Fibroblast of peridontal ligament (primary cell): ENCODE data around the gene AP1S1.
"Not testable (repeated sequence)": the region's sequence is repeated elsewhere in the genome, so short reads cannot be mapped to it uniquely, and the experiment has no call there.

ENCODE experiments used
- DNase-seq: peaks from one replicate; pipeline ENCODE4 v3.0.0-alpha.2; 2010; ENCODE audit errors: extremely low read depth

The AP1S1 gene

DNA sequence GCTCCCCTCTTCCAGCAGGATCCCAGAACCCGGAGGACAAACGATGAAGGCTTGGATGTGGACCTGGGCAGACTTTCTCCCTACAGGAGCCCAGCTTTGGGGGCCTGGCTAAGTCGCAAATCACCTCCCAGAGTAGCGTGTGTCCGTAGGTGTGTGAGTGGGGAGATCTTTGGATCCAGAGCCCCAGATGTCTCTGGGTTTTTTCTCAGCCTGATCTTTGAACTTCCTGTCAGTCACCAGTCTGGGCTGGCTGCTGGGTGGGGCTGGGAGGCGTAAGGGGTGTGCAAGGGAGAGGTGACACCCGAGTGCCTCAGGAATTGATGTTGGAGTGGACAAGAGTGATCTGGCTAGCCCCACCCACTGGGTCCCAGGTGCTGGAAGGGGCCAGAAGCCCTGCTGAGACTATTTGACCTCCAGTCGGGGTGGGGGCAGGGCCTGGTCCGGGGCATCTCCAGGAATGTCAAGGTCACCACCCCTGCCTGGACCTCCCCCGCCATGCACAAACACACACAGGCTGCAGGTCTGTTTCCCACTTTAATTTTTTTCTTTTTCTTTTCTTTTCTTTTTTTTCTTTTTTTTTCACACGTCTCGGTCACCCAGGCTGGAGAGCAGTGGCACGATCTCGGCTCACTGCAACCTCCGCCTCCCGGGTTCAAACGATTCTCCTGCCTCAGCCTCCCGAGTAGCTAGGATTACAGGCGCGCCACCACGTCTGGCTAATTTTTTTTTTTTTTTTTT is 46.8 kb downstream of the AP1S1 start, which contains the start of gene MOGAT3:
MOGAT3 (minus strand) TSS at position 175 of the 738 bp plus-strand sequence. CDS start 182 bp downstream, outside the sequence.
- no peak for DNase-seq

DNA sequence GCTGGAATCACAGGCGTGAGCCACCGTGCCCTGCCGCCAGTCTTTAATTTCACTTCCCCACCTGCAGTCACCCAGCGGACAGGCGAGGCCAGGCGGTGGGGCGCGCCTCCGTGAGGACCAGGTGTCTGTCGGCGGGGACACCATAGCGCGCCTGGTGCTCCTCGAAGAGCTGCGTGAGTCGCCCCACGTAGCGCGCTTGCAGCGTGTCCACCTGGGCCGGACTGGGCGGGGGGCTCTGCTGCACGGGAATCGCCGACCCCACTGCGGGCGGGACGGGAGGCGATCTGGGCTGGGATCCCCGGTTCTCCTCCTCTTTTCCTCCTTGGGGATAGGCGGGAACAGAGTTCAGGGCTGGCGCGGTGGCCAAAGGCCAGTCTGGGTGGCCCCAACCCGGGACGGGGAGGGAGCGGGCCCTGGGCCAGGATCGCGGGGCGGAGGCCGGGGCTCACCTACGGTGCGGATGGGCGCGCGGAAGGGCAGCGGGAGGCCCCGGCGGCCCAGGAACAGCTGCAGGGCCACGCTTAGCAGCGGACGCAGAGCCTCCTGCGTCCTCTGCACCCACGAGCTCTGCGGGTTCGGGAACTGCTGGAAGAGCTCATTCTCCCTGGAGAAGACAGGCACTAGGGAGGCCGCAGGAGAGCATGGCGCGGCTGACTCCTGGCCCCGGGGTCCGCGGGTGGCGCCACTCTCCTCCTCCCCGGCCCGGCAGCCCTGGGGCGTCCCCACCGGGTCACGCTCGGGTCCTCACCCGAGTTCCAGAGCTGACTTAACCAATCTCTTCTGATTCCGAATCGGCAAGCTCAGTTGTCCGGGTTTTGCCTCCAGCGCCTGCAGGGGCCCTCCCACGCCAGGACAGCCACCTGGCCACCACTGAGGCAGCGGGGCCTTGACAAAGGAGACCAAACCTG is 47.7 kb downstream of the AP1S1 start:
- DNase-seq, result no peak

DNA sequence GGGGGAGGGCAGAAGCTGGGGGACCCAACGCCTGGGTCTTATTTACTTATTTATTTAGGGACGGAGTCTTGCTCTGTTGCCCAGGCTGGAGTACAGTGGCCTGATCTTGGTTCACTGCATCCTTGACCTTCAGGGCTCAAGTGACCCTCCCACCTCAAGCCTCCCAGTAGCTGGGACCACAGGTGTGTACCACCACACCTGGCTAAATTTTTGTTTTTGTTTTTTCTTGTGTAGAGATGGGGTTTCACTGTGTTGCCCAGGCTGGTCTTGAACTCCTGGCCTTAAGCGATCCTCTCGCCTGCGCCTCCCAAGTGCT is 48.3 kb downstream of the AP1S1 start:
- DNase-seq, result no peak

DNA sequence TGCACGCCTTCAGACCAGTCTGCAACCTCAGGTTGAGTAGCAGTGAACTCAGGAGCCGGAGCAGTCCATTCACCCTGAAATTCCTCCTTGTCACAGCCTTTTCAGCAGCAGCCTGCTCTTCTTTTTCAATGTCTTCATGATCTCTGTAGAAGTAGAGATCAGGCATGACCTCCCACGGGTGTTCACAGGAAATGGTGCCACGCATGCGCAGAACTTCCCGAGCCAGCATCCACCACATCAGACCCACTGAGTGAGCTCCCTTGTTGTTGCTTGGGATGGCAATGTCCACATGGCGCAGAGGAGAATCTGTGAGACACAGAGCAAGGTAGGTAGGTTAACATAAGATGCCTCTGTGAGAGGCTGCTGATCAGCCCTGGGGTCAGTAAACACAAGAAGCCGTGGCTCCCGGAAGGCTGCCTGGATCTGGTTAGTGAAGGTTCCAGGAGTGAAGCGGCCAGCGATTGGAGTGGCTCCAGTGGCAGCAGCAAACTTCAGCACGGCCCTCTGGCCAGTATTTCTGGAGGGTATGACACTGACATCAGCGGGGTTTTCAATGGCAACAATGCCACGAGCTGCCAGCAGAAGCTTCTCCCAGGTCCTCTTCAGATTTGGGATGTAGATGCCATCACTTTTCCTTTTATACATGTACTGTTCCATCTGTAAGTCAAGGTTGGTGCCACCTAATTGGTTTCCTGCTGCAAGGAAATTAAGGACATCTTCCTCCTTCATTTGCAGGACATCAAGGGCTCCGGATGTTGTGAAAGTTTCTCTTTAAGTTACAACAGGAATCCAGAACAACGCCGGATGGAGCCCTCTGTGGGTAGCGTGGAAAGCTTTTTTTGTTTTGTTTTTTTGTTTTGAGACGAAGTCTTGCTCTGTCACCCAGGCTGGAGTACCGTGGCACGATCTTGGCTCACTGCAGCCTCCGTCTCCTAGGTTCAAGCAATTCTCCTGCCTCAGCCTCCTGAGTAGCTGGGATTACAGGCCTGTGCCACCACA is 49.8 kb downstream of the AP1S1 start:
- not testable (repeated sequence) for DNase-seq

DNA sequence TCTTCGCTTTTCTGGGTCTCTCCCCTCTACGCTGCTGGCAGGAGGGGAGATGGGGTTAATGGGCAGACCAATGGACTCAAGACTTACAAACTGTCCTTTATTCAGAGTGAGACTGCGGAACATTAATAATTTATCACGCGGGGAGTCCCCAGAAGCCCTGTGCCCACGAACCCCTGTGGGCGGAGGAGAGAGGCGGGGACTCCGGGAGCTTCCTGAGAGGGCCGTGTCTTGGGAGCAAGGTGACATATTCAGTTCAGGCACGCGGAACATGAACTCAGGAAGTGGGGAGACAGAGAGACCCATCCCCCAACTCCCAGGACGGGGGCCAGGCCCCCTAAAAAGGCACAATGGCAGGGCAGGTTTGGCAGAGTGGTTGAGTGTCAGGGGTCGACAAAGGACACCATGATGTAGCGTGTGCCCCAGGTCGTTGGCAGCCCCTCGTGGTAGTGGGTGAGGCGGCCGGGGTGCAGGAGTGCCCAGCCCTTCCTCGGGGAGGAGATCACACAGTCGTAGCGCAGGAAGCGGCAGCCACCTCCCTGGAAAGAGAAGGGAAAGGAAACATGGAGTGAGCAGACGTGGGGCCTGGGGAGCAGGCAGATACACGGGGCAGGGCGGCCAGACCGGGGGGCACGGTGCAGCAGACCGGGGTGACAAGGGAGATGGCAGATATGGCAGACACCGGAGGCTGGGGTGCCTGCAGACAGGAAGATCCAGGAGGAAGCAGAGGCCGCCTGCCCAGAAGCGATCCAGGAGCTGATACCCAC is 51.8 kb downstream of the AP1S1 start:
- DNase-seq, result no peak

DNA sequence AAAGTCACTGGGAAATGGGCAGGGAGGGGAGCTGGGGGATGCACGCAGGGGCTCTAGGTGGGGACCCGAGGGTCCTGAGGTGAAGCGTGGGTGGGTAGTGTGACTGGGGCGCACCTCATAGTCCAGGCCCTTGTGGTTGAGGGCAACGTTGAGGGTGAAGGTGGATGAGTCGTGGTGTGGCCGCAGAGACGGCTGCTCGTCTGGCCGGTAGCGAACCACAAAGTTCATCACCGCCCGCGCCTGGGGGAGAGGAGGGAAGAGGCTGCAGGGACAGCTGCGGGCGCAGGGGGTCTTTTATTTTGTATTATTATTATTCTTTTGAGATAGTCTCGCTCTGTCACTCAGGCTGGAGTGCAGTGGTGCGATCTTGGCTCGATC is 52.4 kb downstream of the AP1S1 start:
- DNase-seq, result no peak

DNA sequence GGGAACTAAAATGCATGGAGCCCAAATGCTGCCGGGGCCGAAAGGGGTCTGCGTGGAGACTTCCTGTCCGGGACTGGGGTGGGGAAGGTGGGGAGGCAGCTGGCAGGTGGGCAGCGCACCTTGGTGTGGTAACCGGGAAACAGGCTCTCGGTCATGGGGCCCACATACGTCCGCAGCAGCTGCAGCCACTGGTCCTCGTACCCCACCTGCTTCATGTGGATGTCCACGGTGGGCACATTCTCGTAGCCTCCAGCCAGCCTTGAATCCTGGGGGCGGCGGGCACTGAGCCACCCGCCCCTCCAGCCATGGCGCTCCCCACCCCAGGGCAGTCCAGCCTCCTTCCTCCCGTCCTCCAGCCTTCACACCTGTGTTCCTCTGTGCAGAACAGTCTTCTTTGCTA is 53.2 kb downstream of the AP1S1 start:
- DNase-seq, result no peak

DNA sequence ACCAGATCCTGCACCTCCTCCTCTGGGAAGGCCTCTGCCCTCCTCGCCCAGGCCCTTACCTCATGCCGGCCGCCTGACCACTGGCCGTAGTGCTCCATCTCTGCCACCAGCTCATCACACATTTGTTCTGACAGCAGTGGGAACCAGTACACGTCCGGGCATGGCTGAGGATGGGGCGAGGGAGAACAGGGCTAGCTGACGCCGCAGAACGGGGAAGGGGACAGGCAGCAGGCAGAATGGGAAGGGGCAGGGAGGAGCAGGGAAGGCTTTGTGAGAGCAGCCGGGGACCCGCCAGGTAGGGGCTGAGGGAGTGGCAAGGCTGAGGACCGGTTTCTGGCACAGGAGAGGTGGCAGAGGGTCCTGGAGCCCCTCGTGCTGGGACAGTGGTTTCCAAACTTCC is 54.5 kb downstream of the AP1S1 start:
- no peak for DNase-seq

DNA sequence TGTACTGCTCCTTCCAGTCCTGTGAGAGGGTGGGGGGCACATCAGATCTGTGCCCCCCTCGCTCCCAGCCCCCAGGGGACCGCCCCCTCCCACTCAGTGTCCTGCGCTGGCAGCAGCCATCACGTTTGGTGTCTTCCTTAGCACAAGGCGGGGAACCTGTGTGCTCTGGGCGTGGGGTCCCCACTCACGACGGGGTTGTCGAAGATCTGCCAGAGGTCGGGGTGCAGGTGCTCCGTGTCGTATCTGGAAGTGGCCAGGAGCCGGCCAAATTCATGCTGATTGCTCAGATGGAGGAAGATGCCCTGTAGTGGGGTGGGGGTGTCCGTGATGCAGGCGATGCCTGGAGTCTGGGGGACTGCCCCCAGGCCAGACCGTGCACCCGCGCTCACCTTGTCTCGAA is 55.9 kb downstream of the AP1S1 start:
- DNase-seq, result no peak
